ENCODE measurements around the gene MKLN1.

- TF ChIP-seq CTCF (conservative IDR thresholded peaks at IDR 0.05) = no peak
- no peak for TF ChIP-seq EZH2 (IDR thresholded peaks at IDR 0.05; ENCODE audit: low read depth)
Measured at GRCh38 chr7:131312838-131313237, 14.8 kb upstream of the MKLN1 start.
